IgD-negative memory B cell (primary cell): Measurements from ENCODE around the gene SPNS2. TPM values are rescaled to one million over a fixed set of nuclear protein-coding genes. Genes with fewer than 3 reads are reported as not detected.
A peak's percentile ranks its signal among the peaks of the same experiment; 100 is the strongest.

Experiments
- H3K27ac Mint-ChIP-seq, 3 donors: one replicate each; pipeline ENCODE4 v1.8.0; 2020 to 2022; ENCODE audit warnings: mild to moderate bottlenecking in 3 of 3, mixed read lengths in 3 of 3, moderate library complexity in 1 of 3
- H3K27me3 Mint-ChIP-seq: one replicate; pipeline ENCODE4 v1.8.0; 2021; ENCODE audit warnings: mixed read lengths
- H3K36me3 Mint-ChIP-seq: one replicate; pipeline ENCODE4 v1.8.0; 2020; ENCODE audit warnings: mild to moderate bottlenecking, mixed read lengths
- H3K4me1 Mint-ChIP-seq, 3 donors: one replicate each; pipeline ENCODE4 v1.8.0; 2020 to 2022; ENCODE audit warnings: mixed read lengths in 3 of 3, mild to moderate bottlenecking in 1 of 3
- H3K4me3 Mint-ChIP-seq, 4 donors: one replicate each; pipeline ENCODE4 v1.8.0; 2020 to 2022; ENCODE audit warnings: mild to moderate bottlenecking in 4 of 4, mixed read lengths in 4 of 4, moderate library complexity in 3 of 4
- H3K9me3 Mint-ChIP-seq, 3 donors: one replicate each; pipeline ENCODE4 v1.8.0; 2020 to 2021; ENCODE audit warnings: mixed read lengths in 3 of 3, mild to moderate bottlenecking in 1 of 3
- polyA plus RNA-seq: library from polyadenylated mRNA; unstranded; fragments of 300-500 nt; fragmentation: Illumina TruSeq; gene quantifications from one replicate; pipeline ENCODE4 v1.2.3, GENCODE V29; 2021

The SPNS2 gene
- polyA plus RNA-seq, 1 donor from 2014 or later: not detected

DNA sequence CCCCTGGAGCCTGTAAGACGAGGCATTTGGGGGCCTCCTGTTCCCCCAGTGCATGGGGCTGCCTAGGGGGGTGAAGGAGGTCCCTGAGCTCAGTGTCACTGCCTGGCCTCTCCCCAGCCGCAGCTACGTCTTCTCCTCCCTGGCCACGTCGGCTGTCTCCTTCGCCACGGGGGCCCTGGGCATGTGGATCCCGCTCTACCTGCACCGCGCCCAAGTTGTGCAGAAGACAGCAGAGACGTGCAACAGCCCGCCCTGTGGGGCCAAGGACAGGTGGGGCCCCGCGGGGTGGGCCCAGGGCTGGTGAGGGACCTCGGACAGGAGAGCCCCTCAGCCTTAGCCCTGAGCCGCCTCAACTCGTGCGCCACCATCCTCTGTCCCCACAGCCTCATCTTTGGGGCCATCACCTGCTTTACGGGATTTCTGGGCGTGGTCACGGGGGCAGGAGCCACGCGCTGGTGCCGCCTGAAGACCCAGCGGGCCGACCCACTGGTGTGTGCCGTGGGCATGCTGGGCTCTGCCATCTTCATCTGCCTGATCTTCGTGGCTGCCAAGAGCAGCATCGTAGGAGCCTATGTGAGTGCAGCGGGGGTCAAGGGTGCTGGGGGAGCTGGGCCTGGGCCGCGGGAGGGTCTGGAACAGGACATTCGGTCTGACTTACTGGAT lies 34.3 kb downstream of the SPNS2 start:
- H3K36me3 Mint-ChIP-seq: peaks cover 2% of the 10 kb centered on the region

DNA sequence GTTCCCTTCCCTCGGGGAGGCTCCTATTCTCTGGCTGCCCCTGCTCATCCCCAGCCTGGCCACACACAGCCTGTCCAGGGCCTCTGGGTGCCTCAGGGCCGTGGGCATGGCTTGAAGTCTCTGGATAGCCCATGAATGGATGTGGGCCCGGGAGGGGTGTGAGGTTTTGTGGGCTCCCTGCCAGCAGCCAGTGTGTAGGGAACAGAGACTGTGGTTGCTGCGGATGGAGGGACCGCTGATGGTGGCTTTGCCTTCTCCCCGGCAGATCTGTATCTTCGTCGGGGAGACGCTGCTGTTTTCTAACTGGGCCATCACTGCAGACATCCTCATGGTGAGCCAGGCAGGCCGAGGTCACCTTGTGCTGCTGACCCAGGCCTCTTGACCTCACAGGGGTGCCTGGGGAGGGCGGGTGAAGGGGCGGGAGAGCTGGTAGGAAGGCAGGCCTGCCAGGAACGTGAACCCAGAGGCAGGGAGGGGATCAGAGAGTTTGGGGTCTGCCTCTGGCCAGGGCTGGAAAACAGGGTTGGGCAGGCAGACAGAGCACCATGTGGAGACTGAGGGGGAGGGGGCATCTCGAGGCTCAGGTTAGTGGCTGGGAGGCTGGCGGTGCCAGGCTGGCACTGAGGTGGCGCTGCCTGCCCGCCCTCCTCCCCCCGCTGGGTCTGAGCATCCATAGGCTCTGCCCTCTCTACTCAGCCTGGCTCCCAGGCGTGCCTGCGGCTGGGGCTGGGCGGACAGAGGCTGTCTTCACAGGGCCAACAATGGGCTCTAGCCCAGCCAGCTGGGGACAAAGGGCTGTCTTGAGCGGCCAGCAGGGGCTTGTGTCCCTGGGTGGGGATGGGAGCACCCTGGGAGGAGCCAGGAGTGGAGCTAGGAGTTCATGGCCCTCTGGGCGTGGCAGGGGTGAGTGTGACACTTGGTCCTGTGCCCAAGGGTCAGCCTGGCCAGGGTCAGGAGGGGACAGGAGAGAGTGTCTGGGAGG lies 35.1 kb downstream of the SPNS2 start:
- Mint-ChIP-seq H3K27me3 (peaks cover 8% of the 10 kb centered on the region), H3K9me3 (no peaks in the 10 kb centered on the region), H3K4me3 (no peak overlapping the region), H3K27ac (peak overlapping the region in 1 of 3 donors; percentile 31), H3K36me3 (peaks cover 2% of the 10 kb centered on the region), H3K4me1 (peaks cover 0 to 8% (median 0%) of the 10 kb centered on the region in 3 donors)

More for the DNA sequence above, 34.3 kb downstream of the SPNS2 start:
- H3K27ac Mint-ChIP-seq: no peak overlapping the region
- no peak overlapping the region for H3K4me3 Mint-ChIP-seq
- H3K4me1 Mint-ChIP-seq: peaks cover 0 to 8% (median 0%) of the 10 kb centered on the region in 3 donors
- no peaks in the 10 kb centered on the region for H3K9me3 Mint-ChIP-seq
- H3K27me3 Mint-ChIP-seq: peaks cover 8% of the 10 kb centered on the region

- no peaks in the 10 kb centered on the region for H3K9me3 Mint-ChIP-seq
- H3K4me3 Mint-ChIP-seq: no peak overlapping the region
- H3K4me1 Mint-ChIP-seq: peaks cover 0 to 8% (median 0%) of the 10 kb centered on the region in 3 donors
- no peak overlapping the region for H3K27ac Mint-ChIP-seq
- H3K27me3 Mint-ChIP-seq: peaks cover 8% of the 10 kb centered on the region
- H3K36me3 Mint-ChIP-seq: peaks cover 2% of the 10 kb centered on the region
These were observed 35.8 kb downstream of the SPNS2 start for GRCh38 chr17:4534515-4534914.

GRCh38 chr17:4534928-4535666 lies 36.4 kb downstream of the SPNS2 start:
- H3K27me3 Mint-ChIP-seq: peaks cover 6% of the 10 kb centered on the region
- peaks cover 0 to 10% (median 0%) of the 10 kb centered on the region in 3 donors for H3K4me1 Mint-ChIP-seq
- no peak overlapping the region for H3K27ac Mint-ChIP-seq
- H3K9me3 Mint-ChIP-seq: no peaks in the 10 kb centered on the region
- peaks cover 2% of the 10 kb centered on the region for H3K36me3 Mint-ChIP-seq
- H3K4me3 Mint-ChIP-seq: no peak overlapping the region

DNA sequence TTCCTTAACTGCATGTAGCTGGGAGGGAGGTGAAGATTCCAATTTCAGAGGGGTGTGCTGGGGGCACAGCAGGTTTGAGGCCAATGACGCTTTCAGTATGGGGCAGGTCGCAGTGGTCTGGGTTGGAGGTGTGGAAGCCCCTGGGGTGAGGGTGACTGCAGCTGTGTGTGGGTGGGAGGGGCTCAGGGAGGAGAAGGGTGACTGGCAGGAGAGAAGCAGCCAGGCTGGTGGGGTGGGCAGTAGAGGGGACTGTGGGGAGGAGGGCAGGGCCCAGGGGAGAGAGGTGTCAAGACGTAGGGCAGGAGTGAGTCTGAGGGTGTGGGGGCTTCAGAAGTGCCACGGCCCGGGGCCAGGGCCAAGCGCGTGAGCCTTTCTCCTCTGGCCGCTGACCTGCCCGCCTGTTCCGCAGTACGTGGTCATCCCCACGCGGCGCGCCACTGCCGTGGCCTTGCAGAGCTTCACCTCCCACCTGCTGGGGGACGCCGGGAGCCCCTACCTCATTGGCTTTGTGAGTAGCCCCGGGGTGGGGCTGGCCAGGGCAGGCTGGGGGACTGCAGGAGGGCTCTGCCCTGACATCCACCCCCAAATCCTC lies 37.1 kb downstream of the SPNS2 start:
- no peak overlapping the region for H3K4me3 Mint-ChIP-seq
- peaks cover 0 to 10% (median 0%) of the 10 kb centered on the region in 3 donors for H3K4me1 Mint-ChIP-seq
- H3K27me3 Mint-ChIP-seq: peaks cover 6% of the 10 kb centered on the region
- no peak overlapping the region for H3K27ac Mint-ChIP-seq
- H3K36me3 Mint-ChIP-seq: peaks cover 2% of the 10 kb centered on the region
- H3K9me3 Mint-ChIP-seq: no peaks in the 10 kb centered on the region

GRCh38 chr17:4536259-4536741 lies 37.6 kb downstream of the SPNS2 start:
- H3K27ac Mint-ChIP-seq: no peak overlapping the region
- H3K27me3 Mint-ChIP-seq: peaks cover 6% of the 10 kb centered on the region
- H3K36me3 Mint-ChIP-seq: peaks cover 2% of the 10 kb centered on the region
- peak overlapping the region in 1 of 4 donors; percentile 45 for H3K4me3 Mint-ChIP-seq
- peaks cover 0 to 10% (median 0%) of the 10 kb centered on the region in 3 donors for H3K4me1 Mint-ChIP-seq
- H3K9me3 Mint-ChIP-seq: no peaks in the 10 kb centered on the region

- H3K4me1 Mint-ChIP-seq: peaks cover 0 to 10% (median 0%) of the 10 kb centered on the region in 3 donors
- H3K4me3 Mint-ChIP-seq: no peak overlapping the region
- peaks cover 2% of the 10 kb centered on the region for H3K36me3 Mint-ChIP-seq
- H3K27me3 Mint-ChIP-seq: peaks cover 6% of the 10 kb centered on the region
- H3K27ac Mint-ChIP-seq: no peak overlapping the region
- H3K9me3 Mint-ChIP-seq: no peaks in the 10 kb centered on the region
These were observed 38.2 kb downstream of the SPNS2 start for GRCh38 chr17:4536742-4537411.

DNA sequence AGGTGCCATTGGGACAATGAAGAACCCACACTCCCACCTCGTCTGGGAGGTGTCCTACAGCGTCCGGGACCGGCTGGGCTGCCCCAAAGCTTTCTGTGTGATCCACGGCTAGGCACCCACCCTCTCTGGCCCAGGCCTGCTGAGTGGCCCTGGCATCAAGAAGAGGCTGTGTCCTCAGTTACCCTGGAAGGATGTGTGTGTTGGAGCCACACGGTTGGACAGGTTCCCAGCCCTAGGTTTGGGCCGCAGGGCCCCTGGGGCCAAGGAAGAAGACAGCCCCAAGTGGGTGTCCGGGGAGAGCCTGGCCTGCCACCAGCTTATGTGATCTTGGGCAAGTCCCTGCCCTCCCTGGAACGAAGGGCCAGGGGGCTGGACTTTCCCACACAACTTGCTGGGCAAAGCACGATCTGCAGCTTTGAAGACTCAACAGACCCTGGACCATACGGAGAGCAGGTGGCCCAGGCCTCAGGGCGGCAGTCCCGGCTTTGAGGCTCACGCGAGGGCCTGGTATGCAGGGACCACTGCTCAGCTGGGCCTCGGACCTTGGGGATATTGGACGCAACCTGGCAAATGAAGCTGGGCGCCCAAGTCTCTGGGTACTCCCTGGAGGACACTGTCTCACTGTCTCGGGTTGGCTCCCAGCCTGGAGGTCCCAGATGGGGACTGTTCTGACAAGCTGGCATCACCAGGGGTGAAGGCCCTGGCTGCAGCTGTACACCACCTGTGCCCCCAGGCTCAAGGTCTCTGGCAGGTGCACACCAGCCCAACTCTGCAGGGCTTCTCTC lies 39.0 kb downstream of the SPNS2 start:
- H3K4me3 Mint-ChIP-seq: no peak overlapping the region
- H3K27ac Mint-ChIP-seq: no peak overlapping the region
- no peaks in the 10 kb centered on the region for H3K9me3 Mint-ChIP-seq
- peaks cover 0 to 8% (median 0%) of the 10 kb centered on the region in 3 donors for H3K4me1 Mint-ChIP-seq
- no peaks in the 10 kb centered on the region for H3K36me3 Mint-ChIP-seq
- H3K27me3 Mint-ChIP-seq: peaks cover 4% of the 10 kb centered on the region

DNA sequence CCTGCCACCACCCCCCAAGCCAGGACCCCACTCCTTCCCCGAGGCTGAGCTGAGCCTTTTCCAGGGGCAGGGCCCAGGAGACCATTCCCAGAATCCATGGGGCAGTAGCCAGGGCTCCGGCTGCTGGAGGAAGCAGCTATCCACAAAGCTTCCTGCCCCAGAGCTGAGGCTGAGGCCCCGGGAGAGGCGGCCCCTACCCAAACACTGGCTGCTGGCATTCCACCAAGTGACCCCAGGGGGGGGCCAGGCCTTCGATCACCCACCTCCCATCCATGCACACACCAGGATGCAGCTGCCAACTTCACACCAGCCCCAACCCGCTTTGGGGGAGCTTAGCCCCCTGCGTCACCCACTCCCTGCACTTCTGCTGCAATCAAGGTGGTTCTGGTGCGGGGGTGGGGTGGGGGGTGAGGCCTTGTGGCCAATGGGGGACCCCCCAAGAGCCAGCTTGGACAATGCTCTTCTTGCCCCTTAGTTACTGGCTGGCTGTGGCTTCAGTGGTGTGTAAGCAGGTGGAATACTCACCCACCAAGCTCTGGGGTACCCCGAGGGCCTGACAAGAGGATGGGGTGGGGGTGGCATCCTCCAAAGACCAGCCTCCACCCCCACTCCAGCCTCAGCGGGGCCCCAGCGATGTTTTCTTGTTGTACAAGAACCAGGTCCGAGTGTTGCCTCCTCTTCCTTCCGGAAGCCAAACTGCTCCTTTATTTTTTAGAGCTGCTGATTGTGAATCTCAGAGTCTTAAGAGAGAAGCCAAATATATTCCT lies 39.7 kb downstream of the SPNS2 start:
- Mint-ChIP-seq H3K36me3 (no peaks in the 10 kb centered on the region), H3K27me3 (peaks cover 2% of the 10 kb centered on the region), H3K4me1 (peaks cover 0 to 8% (median 0%) of the 10 kb centered on the region in 3 donors), H3K27ac (no peak overlapping the region), H3K4me3 (peak overlapping the region in 1 of 4 donors; percentile 28), H3K9me3 (no peaks in the 10 kb centered on the region)

- Mint-ChIP-seq H3K36me3 (no peaks in the 10 kb centered on the region), H3K27ac (no peak overlapping the region), H3K27me3 (peaks cover 2% of the 10 kb centered on the region), H3K4me3 (peak overlapping the region in 1 of 4 donors; percentile 28), H3K4me1 (peaks cover 0 to 8% (median 0%) of the 10 kb centered on the region in 3 donors), H3K9me3 (no peaks in the 10 kb centered on the region)
These were observed 40.3 kb downstream of the SPNS2 start for GRCh38 chr17:4539025-4539424.

DNA sequence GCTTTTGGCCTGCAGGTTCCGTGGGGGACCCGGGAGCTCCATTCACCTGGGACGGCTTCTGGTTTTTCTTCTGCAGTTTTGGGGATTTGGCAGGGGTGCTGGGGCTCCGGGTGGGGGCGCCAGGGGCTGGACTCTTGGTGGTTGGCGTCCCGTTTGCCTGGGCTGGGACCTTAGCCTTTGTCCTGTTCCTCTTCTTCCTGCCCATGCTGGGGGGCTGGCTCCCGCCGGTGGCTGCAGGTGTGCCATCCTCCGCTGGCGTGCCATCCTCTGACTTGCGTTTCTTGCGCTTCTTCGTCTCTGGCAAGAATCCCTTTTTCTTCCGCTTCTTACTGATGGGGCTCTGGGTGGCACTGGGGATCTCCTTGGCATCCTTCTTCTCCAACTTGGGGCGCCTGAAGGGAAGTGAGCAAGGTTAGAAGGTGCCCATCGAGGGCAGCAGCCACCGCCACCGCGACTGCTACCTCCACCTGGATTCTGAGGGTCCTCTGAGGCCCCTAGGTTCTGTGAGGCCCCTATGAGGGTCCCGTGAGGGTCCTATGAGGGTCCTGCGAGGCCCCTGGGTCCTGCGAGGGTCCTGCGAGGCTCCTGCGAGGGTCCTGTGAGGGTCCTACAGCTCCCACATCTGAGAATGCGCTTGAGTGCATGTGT lies 41.0 kb downstream of the SPNS2 start:
- H3K4me1 Mint-ChIP-seq: peaks cover 0 to 8% (median 0%) of the 10 kb centered on the region in 3 donors
- no peaks in the 10 kb centered on the region for H3K36me3 Mint-ChIP-seq
- no peak overlapping the region for H3K27ac Mint-ChIP-seq
- H3K4me3 Mint-ChIP-seq: no peak overlapping the region
- no peaks in the 10 kb centered on the region for H3K27me3 Mint-ChIP-seq
- H3K9me3 Mint-ChIP-seq: no peaks in the 10 kb centered on the region

GRCh38 chr17:4540224-4540651 lies 41.6 kb downstream of the SPNS2 start:
- peaks cover 0 to 8% (median 0%) of the 10 kb centered on the region in 3 donors for H3K4me1 Mint-ChIP-seq
- H3K27me3 Mint-ChIP-seq: no peaks in the 10 kb centered on the region
- H3K36me3 Mint-ChIP-seq: no peaks in the 10 kb centered on the region
- H3K4me3 Mint-ChIP-seq: no peak overlapping the region
- H3K27ac Mint-ChIP-seq: no peak overlapping the region
- H3K9me3 Mint-ChIP-seq: no peaks in the 10 kb centered on the region
